CD1c-positive myeloid dendritic cell (primary cell): ENCODE measurements around the gene PRODH2.
"Not testable (repeated sequence)": the region's sequence is repeated elsewhere in the genome, so short reads cannot be mapped to it uniquely, and the experiment has no call there.

Experiments
- DNase-seq: peaks from one replicate; pipeline ENCODE4 v3.0.0-alpha.2; 2016; ENCODE audit errors: extremely low spot score

Gene PRODH2

DNA sequence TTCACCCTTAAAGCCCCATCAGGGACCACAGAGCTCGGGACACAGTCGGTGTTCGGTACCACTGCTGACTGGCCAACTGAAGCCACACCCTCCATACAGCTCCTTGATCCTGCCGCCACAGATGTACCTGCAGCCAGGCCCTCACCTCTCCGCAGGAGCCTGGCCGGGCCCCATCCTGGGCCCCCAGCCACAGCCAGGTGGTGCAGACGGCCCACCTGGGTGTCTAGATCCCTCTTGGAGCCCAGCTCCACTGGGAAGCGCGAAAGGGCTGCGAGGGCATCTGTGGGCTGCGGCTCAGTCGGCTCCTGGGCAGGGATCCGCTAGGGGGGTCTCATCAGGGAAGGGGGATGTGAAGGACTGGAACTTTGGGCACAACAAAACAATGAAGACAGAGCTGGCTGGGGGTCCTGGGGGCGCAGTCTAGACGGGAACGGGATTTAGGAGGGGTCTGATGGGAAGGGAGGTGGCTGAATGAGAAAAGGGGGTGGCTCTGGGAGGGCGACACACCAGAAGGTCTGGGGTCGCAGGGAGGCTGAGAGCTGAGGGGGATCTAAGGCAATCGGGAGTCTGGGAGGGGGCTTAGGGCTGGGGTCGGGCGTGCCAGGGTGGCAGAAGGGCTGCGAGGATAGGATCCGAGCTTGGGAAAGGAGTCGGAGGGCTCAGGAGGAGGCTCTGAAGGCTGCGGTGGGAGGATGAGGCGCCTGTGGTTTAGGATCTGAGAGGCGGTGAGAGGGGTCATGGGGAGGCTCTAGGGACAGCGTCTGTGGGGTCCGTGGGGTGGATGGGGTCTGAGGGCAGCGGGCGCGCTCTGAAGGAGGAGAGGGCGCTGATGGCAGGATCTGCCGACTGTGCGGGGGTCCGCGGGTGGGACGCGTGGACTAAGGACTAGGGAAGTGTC lies 15.8 kb downstream of the PRODH2 start:
- DNase-seq, result no peak

DNA sequence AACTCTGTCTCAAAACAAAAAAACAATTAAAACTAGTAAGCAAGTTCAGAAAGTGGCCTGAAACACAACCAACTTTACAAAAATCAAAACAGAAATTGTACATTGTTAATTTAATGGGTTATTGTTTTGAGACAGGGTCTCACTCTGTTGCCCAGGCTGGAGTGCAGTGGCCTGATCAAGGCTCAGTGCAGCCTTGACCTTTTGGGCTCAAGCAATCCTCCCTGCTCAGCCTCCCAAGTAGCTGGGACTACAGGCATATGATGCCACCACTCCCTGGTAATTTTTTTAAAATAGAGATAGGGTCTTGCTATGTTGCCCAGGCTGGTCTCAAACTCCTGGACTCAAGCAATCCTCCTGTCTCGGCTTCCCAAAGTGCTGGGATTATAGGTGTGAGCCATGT lies 17.1 kb downstream of the PRODH2 start:
- DNase-seq, result not testable (repeated sequence)

GRCh38 chr19:35793381-35794165 lies 19.1 kb downstream of the PRODH2 start:
- DNase-seq, result no peak

GRCh38 chr19:35792888-35793287 lies 19.8 kb downstream of the PRODH2 start:
- no peak for DNase-seq

GRCh38 chr19:35792312-35792711 lies 20.3 kb downstream of the PRODH2 start:
- no peak for DNase-seq

- no peak for DNase-seq
Measured at GRCh38 chr19:35791814-35792279, 20.8 kb downstream of the PRODH2 start.

- no peak for DNase-seq
Measured at GRCh38 chr19:35790981-35791813, 21.4 kb downstream of the PRODH2 start.

GRCh38 chr19:35789978-35790944 lies 22.4 kb downstream of the PRODH2 start:
- DNase-seq, result no peak

DNA sequence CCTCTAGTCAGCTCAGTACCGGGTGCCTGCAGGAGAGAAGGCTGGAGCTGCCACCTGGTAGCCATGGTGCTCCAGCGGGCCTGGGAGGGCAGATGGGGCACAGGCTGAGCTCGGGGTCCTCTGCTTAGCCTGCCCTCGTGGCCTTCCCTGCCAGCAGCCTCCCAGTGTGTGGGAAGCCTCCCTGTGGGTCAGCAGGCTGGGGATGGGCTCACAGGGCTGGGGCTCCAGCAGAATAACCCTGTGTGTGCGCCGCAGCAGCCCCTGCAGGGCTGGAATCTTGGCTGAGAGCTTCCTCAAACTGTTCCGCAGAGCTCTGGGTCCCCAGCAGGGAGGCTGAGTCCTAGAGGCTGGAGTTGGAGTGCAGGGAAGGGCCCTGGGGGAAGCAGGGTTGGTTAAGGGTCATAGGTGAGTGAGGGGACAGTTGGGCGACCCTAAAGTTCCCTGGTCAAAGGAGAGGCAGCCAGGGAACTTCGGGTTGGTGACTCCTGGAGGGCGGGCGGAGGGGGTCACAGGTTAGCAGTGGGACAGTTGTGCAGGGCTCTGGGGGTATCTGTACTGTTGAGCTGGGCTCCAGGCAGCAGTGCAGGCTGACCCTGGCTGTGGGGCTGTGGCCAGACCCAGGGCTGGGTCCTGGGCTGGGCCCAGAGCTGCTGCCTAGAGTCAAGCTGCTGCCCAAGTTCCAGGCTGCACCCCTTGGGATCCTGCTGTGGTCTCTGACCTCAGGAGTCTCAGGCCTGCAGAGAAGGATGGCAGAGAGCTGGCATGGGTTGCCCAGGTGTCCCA lies 23.3 kb downstream of the PRODH2 start:
- no peak for DNase-seq

DNA sequence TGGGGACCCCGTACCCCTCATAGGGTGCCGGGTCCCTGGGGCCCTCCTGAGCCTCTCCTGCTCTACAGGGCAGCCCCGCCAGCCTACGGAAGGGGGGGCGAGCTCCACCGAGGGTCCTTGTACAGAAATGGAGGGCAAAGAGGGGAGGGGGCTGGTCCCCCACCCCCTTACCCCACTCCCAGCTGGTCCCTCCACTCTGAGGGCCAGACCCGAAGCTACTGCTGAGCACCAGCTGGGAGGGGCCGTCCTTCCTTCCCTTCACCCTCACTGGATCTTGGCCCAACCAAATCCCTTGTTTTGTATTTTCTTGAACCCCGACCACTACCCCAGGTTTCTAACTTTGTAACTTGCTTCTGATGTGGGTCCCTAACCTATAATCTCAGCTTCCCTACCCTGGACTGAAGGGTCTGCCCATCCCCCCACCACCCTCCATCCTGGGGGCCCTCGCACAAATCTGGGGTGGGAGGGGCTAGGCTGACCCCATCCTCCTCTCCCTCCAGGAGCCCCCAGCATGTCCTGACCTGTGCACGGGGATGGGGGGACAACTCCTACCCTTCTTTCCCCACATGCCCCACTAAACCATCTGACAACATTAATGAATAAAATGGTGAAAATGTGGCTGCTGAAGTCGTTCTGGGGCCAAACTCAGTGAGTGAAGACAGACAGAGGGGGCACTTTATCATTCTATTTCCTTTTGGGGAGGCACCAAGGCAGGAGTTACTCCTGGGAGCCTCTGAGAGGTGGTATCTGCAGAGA lies 24.3 kb downstream of the PRODH2 start:
- DNase-seq, result no peak

DNA sequence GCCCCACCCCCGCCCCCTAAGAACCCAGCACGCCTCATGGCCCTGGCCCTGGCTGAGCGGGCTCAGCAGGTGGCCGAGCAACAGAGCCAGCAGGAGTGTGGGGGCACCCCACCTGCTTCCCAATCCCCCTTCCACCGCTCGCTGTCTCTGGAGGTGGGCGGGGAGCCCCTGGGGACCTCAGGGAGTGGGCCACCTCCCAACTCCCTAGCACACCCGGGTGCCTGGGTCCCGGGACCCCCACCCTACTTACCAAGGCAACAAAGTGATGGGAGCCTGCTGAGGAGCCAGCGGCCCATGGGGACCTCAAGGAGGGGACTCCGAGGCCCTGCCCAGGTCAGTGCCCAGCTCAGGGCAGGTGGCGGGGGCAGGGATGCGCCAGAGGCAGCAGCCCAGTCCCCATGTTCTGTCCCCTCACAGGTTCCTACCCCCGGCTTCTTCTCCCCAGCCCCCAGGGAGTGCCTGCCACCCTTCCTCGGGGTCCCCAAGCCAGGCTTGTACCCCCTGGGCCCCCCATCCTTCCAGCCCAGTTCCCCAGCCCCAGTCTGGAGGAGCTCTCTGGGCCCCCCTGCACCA lies 25.3 kb downstream of the PRODH2 start:
- no peak for DNase-seq

GRCh38 chr19:35786299-35787160 lies 26.1 kb downstream of the PRODH2 start:
- DNase-seq, result no peak

- DNase-seq, result no peak
Measured at GRCh38 chr19:35785339-35785627, 27.4 kb downstream of the PRODH2 start.

DNA sequence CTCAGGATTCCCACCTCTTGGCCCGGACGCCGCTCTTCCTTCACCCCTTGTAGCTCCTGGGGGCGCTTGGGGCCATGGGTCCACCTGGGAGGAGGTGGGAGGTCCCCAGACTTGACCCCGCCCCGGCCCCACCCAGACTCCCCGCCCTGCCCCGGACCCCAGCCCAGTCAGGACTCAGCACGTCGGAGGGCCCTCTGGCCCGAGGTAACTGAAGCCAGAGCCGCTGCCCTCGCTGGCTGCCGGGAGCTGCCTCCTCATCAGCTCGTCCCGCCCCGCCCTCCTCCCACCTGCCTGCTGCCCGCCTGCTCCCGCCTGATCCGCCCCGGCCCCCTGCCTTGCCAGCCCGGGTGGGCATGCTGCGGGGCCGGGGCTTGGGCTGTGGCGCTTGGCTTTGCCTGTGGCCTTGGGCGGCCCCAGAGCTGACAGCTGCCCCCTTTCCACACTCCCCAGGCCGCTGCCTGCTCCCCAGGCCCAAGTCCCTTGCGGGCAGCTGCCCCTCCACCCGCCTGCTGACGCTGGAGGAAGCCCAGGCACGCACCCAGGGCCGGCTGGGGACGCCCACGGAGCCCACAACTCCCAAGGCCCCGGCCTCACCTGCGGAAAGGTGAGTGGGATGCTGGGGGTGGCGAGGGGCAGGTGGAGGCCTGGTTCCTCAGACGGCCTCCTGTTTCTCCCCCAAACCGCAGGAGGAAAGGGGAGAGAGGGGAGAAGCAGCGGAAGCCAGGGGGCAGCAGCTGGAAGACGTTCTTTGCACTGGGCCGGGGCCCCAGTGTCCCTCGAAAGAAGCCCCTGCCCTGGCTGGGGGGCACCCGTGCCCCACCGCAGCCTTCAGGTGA lies 27.9 kb downstream of the PRODH2 start:
- DNase-seq, result no peak

DNA sequence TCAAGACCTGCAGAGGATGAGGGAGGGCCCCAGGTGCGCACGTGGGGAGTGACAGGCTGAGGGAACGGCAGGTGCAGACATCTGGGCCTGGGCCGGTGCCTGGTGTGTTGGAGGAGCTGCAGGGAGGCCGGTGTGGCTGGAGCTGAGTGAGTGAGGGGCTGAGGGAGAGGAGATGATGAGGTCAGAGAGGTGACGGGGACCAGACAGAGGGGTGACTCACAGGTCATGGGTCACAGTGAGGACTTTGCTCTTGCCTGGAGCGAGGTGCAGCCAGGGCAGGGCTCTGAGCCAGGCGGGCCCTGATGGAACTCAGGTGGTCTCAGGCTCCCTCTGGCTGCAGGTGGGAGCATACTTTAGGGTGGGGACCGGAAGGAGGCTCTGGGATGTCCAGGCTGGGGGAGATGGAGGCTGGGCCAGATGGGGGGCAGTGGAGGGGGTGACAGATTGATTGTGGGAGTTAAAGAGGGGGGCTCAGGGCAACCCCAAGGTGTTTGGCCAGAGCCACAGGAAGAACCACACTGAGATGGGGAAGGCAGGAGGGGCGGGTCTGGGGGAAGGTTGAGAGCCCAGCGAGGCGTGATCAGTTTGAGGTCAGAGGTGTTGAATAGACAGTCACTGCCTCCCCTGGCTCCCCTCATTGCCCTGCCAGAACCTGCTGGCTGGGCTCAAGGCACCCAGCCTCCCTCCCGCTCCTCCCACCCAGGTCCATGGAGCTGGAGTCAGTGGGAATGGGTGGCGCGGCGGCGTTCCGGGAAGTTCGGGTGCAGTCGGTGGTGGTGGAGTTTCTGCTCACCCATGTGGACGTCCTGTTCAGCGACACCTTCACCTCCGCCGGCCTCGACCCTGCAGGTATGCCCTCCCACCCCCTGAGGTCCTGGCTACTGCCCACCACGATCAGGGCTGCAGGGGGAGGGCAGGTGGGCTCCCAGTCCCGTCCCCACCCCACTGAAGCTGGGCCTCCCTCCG lies 28.9 kb downstream of the PRODH2 start:
- no peak for DNase-seq

DNA sequence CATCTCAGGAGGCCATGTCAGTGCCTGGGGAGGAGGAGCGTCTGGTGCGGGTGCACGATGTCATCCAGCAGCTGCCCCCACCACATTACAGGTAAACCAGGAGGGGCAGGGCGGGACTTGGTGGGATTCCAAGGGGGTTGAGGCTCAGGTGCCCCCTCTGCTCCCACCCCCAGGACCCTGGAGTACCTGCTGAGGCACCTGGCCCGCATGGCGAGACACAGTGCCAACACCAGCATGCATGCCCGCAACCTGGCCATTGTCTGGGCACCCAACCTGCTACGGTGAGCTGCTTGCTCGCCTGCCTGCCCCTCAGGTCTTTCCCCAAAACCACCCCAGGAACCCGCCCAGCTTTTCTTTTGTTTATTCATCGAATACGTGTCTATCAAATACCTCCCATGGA lies 30.1 kb downstream of the PRODH2 start:
- DNase-seq, result no peak
